Esophagus squamous epithelium (tissue), 5 donors: Measurements from ENCODE around the gene P2RX4. TPM values are rescaled to one million over a fixed set of nuclear protein-coding genes. Genes with fewer than 3 reads are reported as not detected.

Experiments
- DNase-seq: peaks from one replicate; lab custom pipeline; 2025; lab: John Stamatoyannopoulos, UW
- H3K27ac ChIP-seq, 4 donors: fragments of 200-600 bp; sonication (generic); one replicate each; pipeline ENCODE4 v1.5.1; 2016 to 2019; ENCODE audit warnings: mild to moderate bottlenecking in 1 of 4
- H3K27me3 ChIP-seq, 4 donors: fragments of 200-600 bp; sonication (generic); 1 replicate in 3 of 4; 2 replicates in 1 of 4; pipeline versions ENCODE4 v1.5.1 to v1.6.0; 2017 to 2021; ENCODE audit warnings: antibody characterized with exemption in 1 of 4
- H3K36me3 ChIP-seq, 3 donors: fragments of 200-600 bp; sonication (generic); one replicate each; pipeline ENCODE4 v1.5.1; 2016 to 2019
- H3K4me1 ChIP-seq, 3 donors: fragments of 200-600 bp; sonication (generic); one replicate each; pipeline ENCODE4 v1.5.1; 2017 to 2019
- H3K4me3 ChIP-seq, 4 donors: fragments of 200-600 bp; sonication (generic); 1 replicate in 3 of 4; 2 replicates in 1 of 4; pipeline ENCODE4 v1.5.1; 2016 to 2019; ENCODE audit warnings: mild to moderate bottlenecking in 2 of 4, moderate library complexity in 1 of 4
- H3K9me3 ChIP-seq, 3 donors: fragments of 200-600 bp; sonication (generic); one replicate each; pipeline ENCODE4 v1.5.1; 2016 to 2019
- CTCF ChIP-seq, 6 experiments: fragments of 450-650 bp in 4 of 6; fragments of 200-600 bp in 2 of 6; sonication (generic) in 2 of 6; IDR thresholded peaks; one replicate each; pipeline ENCODE4 v1.5.1; 2016 to 2019; ENCODE audit warnings: antibody characterized with exemption in 6 of 6, mild to moderate bottlenecking in 4 of 6, moderate library complexity in 4 of 6
- POLR2A ChIP-seq, 4 donors: fragments of 450-650 bp; IDR thresholded peaks; one replicate each; pipeline ENCODE4 v1.6.1; 2017; ENCODE audit warnings: antibody characterized with exemption in 4 of 4, mild to moderate bottlenecking in 4 of 4, moderate library complexity in 3 of 4
- WGBS, 2 donors: methylation state at CpG; one replicate each; pipeline ENCODE4 v1.1.5; 2018; 5-methylcytosine and 5-hydroxymethylcytosine counted together
- intact Hi-C: fragments of 100-400 bp; cut with DNase I; formaldehyde crosslinking; loops from one replicate; pipeline ENCODE4 v1.15.0; 2022
- total RNA-seq, 4 donors: library from RNA; depleted of rRNA; stranded (reverse); fragments of >200 nt; gene quantifications; one replicate each; pipeline ENCODE4 v1.1.0, GENCODE V29; 2016
- donor health status: DM: yes; HTN: yes; CAD: no.

Gene P2RX4
- total RNA-seq, 4 donors from 2014 or later = 13.0 to 32.3 (median 19.9) TPM

GRCh38 chr12:121214166-121214777, 4.3 kb downstream of the P2RX4 start:
- 78 to 79% methylated on average over 11 of the region's 11 CpGs for WGBS, 2 donors
- TF ChIP-seq POLR2A (IDR thresholded peaks at IDR 0.05) (no peak), CTCF (IDR thresholded peaks at IDR 0.05) (no peak)

DNA sequence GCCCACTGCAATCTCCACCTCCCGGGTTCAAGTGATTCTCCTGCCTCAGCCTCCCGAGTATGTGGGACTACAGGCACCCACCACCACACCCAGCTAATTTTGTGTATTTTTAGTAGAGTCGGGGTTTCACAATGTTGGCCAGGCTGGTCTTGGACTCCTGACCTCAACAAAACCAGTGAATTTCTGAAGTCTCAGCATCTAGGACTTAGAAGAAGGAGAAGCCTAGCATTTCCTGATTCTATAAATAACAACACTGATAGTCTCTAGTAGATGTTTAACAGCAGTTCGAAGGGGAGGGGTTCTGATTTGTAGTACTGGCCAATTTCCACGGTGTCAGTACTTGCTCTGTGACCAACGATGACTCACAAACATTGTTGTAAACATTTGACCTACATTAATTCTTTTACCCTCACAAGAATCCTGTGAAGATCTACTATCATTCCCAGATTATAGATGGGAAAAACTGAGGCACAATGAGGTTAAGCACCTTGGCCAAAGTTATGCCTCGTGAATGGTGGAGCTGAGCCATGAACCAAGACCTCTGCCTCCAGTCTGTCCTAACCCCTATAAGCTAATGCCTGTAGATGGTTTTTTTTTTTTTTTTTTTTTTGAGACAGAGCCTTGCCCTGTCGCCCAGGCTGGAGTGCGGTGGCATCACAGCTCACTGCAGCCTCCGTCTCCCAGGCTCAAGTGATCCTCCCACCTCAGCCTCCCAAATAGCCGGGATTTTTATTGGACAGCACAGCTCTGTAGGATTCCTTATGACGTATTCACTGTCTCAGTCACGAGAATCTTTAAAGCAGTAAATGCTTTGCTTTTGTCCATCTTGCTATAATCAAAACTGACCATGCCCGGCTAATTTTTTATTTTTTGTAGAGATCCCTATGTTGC, 5.2 kb downstream of the P2RX4 start:
- 55 to 57% methylated on average over 12 to 14 of the region's 14 CpGs for WGBS, 2 donors

More at GRCh38 chr12:121214166-121214777, 4.3 kb downstream of the P2RX4 start:
- no peak for DNase-seq
- H3K9me3 ChIP-seq = no peaks in the 10 kb centered on the region
- H3K4me1 ChIP-seq = peaks cover 14 to 46% (median 22%) of the 10 kb centered on the region in 3 donors
- H3K27me3 ChIP-seq = no peaks in the 10 kb centered on the region
- H3K4me3 ChIP-seq = peak overlapping the region in 1 of 4 donors; percentile 1
- H3K36me3 ChIP-seq = peaks cover 0 to 13% (median 3%) of the 10 kb centered on the region in 3 donors
- intact Hi-C loops = no loop called here
- peak overlapping the region; percentile 24 to 65 (median 60) for H3K27ac ChIP-seq

GRCh38 chr12:121216102-121216501, 6.2 kb downstream of the P2RX4 start:
- DNase-seq = no peak
- H3K36me3 ChIP-seq = peaks cover 0 to 13% (median 3%) of the 10 kb centered on the region in 3 donors
- H3K27ac ChIP-seq = no peak overlapping the region
- H3K4me1 ChIP-seq = peaks cover 8 to 32% (median 17%) of the 10 kb centered on the region in 3 donors
- H3K4me3 ChIP-seq = no peak overlapping the region
- no peak for TF ChIP-seq CTCF (IDR thresholded peaks at IDR 0.05)
- H3K27me3 ChIP-seq = no peaks in the 10 kb centered on the region
- intact Hi-C loops = no loop called here
- WGBS, 2 donors = 87 to 90% methylated on average over 4 of the region's 4 CpGs
- H3K9me3 ChIP-seq = no peaks in the 10 kb centered on the region

More for the DNA sequence above, 5.2 kb downstream of the P2RX4 start:
- DNase-seq = no peak
- Histone ChIP-seq H3K4me3 (peak overlapping the region in 1 of 4 donors; percentile 1), H3K4me1 (peaks cover 14 to 42% (median 22%) of the 10 kb centered on the region in 3 donors), H3K36me3 (peaks cover 0 to 13% (median 3%) of the 10 kb centered on the region in 3 donors), H3K27ac (peak overlapping the region; percentile 24 to 65 (median 60)), H3K27me3 (no peaks in the 10 kb centered on the region), H3K9me3 (no peaks in the 10 kb centered on the region)
- TF ChIP-seq CTCF (IDR thresholded peaks at IDR 0.05) (no peak), POLR2A (IDR thresholded peaks at IDR 0.05) (no peak)
- intact Hi-C loops = no loop called here

DNA sequence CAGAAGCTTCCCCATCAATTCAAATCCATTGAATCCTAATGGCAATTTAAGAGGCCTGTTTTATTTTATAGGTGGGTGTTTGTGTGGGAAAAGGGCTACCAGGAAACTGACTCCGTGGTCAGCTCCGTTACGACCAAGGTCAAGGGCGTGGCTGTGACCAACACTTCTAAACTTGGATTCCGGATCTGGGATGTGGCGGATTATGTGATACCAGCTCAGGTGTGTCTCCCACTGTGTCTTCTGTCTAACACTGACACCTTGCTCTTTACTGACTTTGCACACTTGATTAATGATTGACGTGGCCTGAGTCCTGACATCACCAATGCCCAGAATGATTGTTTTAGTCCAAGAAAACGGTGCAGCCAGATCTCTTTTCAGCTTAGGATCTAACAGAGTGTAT, 7.1 kb downstream of the P2RX4 start:
- no peak for DNase-seq
- H3K36me3 ChIP-seq = peaks cover 0 to 19% (median 3%) of the 10 kb centered on the region in 3 donors
- TF ChIP-seq CTCF (IDR thresholded peaks at IDR 0.05) (no peak), POLR2A (IDR thresholded peaks at IDR 0.05) (no peak)
- H3K27ac ChIP-seq = no peak overlapping the region
- intact Hi-C loops = no loop called here
- H3K4me1 ChIP-seq = peaks cover 8 to 26% (median 14%) of the 10 kb centered on the region in 3 donors
- H3K27me3 ChIP-seq = no peaks in the 10 kb centered on the region
- H3K4me3 ChIP-seq = no peak overlapping the region
- 73 to 94% methylated on average over 7 to 8 of the region's 8 CpGs for WGBS, 2 donors
- H3K9me3 ChIP-seq = no peaks in the 10 kb centered on the region

GRCh38 chr12:121217761-121218160, 7.8 kb downstream of the P2RX4 start:
- no peaks in the 10 kb centered on the region for H3K27me3 ChIP-seq
- TF ChIP-seq CTCF (IDR thresholded peaks at IDR 0.05) = no peak
- TF ChIP-seq POLR2A (IDR thresholded peaks at IDR 0.05) = no peak
- H3K4me1 ChIP-seq = peaks cover 8 to 26% (median 14%) of the 10 kb centered on the region in 3 donors
- H3K9me3 ChIP-seq = no peaks in the 10 kb centered on the region
- intact Hi-C loops = no loop called here
- no peak overlapping the region for H3K27ac ChIP-seq
- no peak for DNase-seq
- WGBS, 2 donors = 94 to 96% methylated on average over 5 of the region's 5 CpGs
- no peak overlapping the region for H3K4me3 ChIP-seq
- H3K36me3 ChIP-seq = peaks cover 0 to 21% (median 3%) of the 10 kb centered on the region in 3 donors
